PFSK-1 (cell line): ENCODE measurements around the gene RPRML. TPM values are rescaled to one million over a fixed set of nuclear protein-coding genes. Genes with fewer than 3 reads are reported as not detected.

ENCODE experiments used
- FOXP2 ChIP-seq: optimal IDR thresholded peaks from 2 replicates; pipeline ENCODE3; 2011; ENCODE audit warnings: borderline replicate concordance, control low read depth, inconsistent platforms; ENCODE audit not compliant: insufficient read depth; ENCODE audit errors: extremely low read length, extremely low read depth
- POLR2AphosphoS5 ChIP-seq: IDR thresholded peaks from 2 replicates; pipeline ENCODE4 v1.6.1; 2012; ENCODE audit warnings: low read depth, mild to moderate bottlenecking, control low read depth, low read length, moderate library complexity
- REST ChIP-seq, 2 experiments: IDR thresholded peaks; 2 replicates each; pipeline versions ENCODE4 v1.6.1 to v1.8.0; 2011 to 2012; ENCODE audit warnings: low read depth in 2 of 2, low read length in 2 of 2, control low read depth in 1 of 2, inconsistent platforms in 1 of 2, mild to moderate bottlenecking in 1 of 2, moderate library complexity in 1 of 2; ENCODE audit not compliant: insufficient read depth in 1 of 2
- SIN3A ChIP-seq: IDR thresholded peaks from 2 replicates; pipeline ENCODE4 v1.6.1; 2012; ENCODE audit warnings: mild to moderate bottlenecking, low read length, moderate library complexity, borderline replicate concordance; ENCODE audit not compliant: insufficient read depth
- TAF1 ChIP-seq: IDR thresholded peaks from 2 replicates; pipeline ENCODE4 v1.6.1; 2012; ENCODE audit warnings: low read length, control low read depth, borderline replicate concordance; ENCODE audit not compliant: insufficient read depth
- polyA plus RNA-seq: library from polyadenylated mRNA; unstranded; fragments of >200 nt; gene quantifications from one replicate; pipeline ENCODE4 v1.2.1, GENCODE V29; 2012; ENCODE audit warnings: low read depth, missing spikeins; ENCODE audit not compliant: insufficient read length

Gene RPRML
- not detected for polyA plus RNA-seq

- TF ChIP-seq TAF1 (no peak), REST (IDR thresholded peaks at IDR 0.05; ENCODE audit: insufficient read depth in 1 of 2, low read depth in 2 of 2, low read length in 2 of 2) (peak in 1 of 2 experiments; percentile 43; a peak in 1 of 4 replicates)
These were observed at the start of gene RPRML for GRCh38 chr17:46979147-46979863. Gene RPRML (minus strand): TSS chr17:46979253. CDS start chr17:46979007, 246 bp downstream.

- TF ChIP-seq SIN3A (no peak), FOXP2 (no peak), POLR2AphosphoS5 (no peak), TAF1 (no peak)
These were observed 34.3 kb upstream of the RPRML start for GRCh38 chr17:47013341-47013740.

- TF ChIP-seq POLR2AphosphoS5 (no peak), TAF1 (no peak), REST (IDR thresholded peaks at IDR 0.05; ENCODE audit: insufficient read depth in 1 of 2, low read depth in 2 of 2, low read length in 2 of 2) (no peak), FOXP2 (no peak), SIN3A (no peak)
These were observed 33.4 kb upstream of the RPRML start for GRCh38 chr17:47012457-47012856.

GRCh38 chr17:47009759-47010594, 30.9 kb upstream of the RPRML start:
- no peak for TF ChIP-seq POLR2AphosphoS5

GRCh38 chr17:47004906-47005305, 25.9 kb upstream of the RPRML start:
- TF ChIP-seq SIN3A (no peak), TAF1 (no peak), FOXP2 (no peak), REST (IDR thresholded peaks at IDR 0.05; ENCODE audit: insufficient read depth in 1 of 2, low read depth in 2 of 2, low read length in 2 of 2) (no peak), POLR2AphosphoS5 (no peak)

GRCh38 chr17:46995841-46996571, 17.0 kb upstream of the RPRML start:
- TF ChIP-seq FOXP2 (no peak), POLR2AphosphoS5 (no peak), SIN3A (no peak), TAF1 (no peak), REST (IDR thresholded peaks at IDR 0.05; ENCODE audit: insufficient read depth in 1 of 2, low read depth in 2 of 2, low read length in 2 of 2) (no peak)
